Kidney (tissue), 14 donors: ENCODE results near the gene DSCAML1. TPM values are rescaled to one million over a fixed set of nuclear protein-coding genes. Genes with fewer than 3 reads are reported as not detected.

Experiments used
- DNase-seq, 5 donors: peaks; one replicate each; pipeline ENCODE4 v3.0.0-alpha.2; 2013 to 2020
- FAIRE-seq: peaks from 2 replicates; lab custom pipeline; 2012; peaks lifted over from hg19 to GRCh38; lab: Jason Lieb, UNC
- H3K27ac ChIP-seq, 2 donors: one replicate each; pipeline ENCODE4 v1.7.0; 2013; ENCODE audit warnings: low read depth in 2 of 2, low read length in 2 of 2, inconsistent platforms in 1 of 2
- H3K27me3 ChIP-seq: one replicate; pipeline ENCODE4 v1.7.1; 2013; ENCODE audit warnings: low read length, inconsistent platforms; ENCODE audit not compliant: control insufficient read depth, insufficient read depth
- H3K36me3 ChIP-seq, 3 donors: one replicate each; pipeline versions ENCODE4 v1.7.0 to v1.7.1; 2013; ENCODE audit warnings: low read length in 3 of 3, control low read depth in 1 of 3, inconsistent platforms in 1 of 3; ENCODE audit not compliant: insufficient read depth in 3 of 3, control insufficient read depth in 2 of 3
- H3K4me1 ChIP-seq, 3 donors: one replicate each; pipeline versions ENCODE4 v1.7.0 to v1.7.1; 2013; ENCODE audit warnings: low read length in 3 of 3, inconsistent platforms in 1 of 3, low read depth in 1 of 3; ENCODE audit not compliant: control insufficient read depth in 2 of 3, insufficient read depth in 2 of 3
- H3K4me3 ChIP-seq, 3 donors: one replicate each; pipeline versions ENCODE4 v1.7.0 to v1.8.1; 2013; ENCODE audit warnings: low read length in 3 of 3, control low read depth in 1 of 3, inconsistent platforms in 1 of 3
- H3K9ac ChIP-seq, 3 donors: one replicate each; pipeline versions ENCODE4 v1.7.0 to v1.7.1; 2013; ENCODE audit warnings: low read length in 3 of 3, control low read depth in 1 of 3, inconsistent platforms in 1 of 3
- H3K9me3 ChIP-seq, 3 donors: one replicate each; pipeline versions ENCODE4 v1.7.0 to v1.7.1; 2013; ENCODE audit warnings: low read length in 3 of 3, control low read depth in 1 of 3, inconsistent platforms in 1 of 3; ENCODE audit not compliant: control insufficient read depth in 2 of 3, insufficient read depth in 1 of 3
- intact Hi-C: fragments of 100-400 bp; cut with DNase I; formaldehyde crosslinking; loops from one replicate; pipeline ENCODE4 v1.11.1; 2022
- polyA plus RNA-seq: library from polyadenylated mRNA; stranded (reverse); fragments of 350-450 nt; fragmentation: Illumina TruSeq; extraction: RNeasy Lipid Tissue Mini Kit (QIAGEN cat#74804); gene quantifications from one replicate; pipeline ENCODE4 v1.2.3, GENCODE V29; 2014; ENCODE audit warnings: low read depth, low replicate concordance; ENCODE audit not compliant: insufficient read depth
- total RNA-seq: library from RNA; stranded (reverse); fragmentation: NEBNext Ultra II Directional; extraction: Animal tissue kit (Norgen Biotek cat#: 25700); gene quantifications from one replicate; pipeline ENCODE4 v1.2.1, GENCODE V29; 2021
- TF ChIP-seq, protein P1 (sequence below): IDR thresholded peaks from 3 replicates; pipeline ENCODE4 v1.5.1; 2012; ENCODE audit warnings: mild to moderate bottlenecking, moderate library complexity, borderline replicate concordance; ENCODE audit not compliant: insufficient read depth; ENCODE audit errors: extremely low read depth
- donor health status: control.
- donor health status: control.
- donor health status: control.
- donor health status: control.
- donor health status: control.
- donor health status: DM: yes; HTN: yes; CAD: no.
- donor health status: Normal renal cell carcinoma (clear cell type).

DSCAML1 gene
- total and polyA plus RNA-seq, 2 donors from 2014 or later: 0.95 to 17.3 TPM

DNA sequence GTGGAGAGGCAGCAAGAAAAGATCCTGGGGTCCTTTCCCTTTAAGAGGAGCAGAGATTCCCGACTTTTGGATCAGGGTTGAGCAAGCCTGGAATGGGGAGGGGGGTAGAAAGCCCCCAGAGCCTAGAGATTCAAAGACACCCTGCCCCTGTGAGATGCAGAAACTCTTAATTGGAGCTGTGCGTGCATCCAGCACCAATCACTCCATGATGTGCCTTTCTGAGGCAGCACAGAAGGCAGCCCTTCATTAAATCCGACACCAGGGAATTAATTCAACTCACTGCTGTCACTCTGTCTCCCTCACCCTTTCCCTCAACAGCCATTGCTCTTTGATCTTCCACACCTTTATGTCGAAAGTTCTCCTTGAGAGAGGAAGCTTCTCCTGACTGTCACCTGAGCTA lies 43.0 kb downstream of the DSCAML1 start:
- no peaks in the 10 kb centered on the region for H3K27me3 ChIP-seq
- no peak for FAIRE-seq
- H3K4me3 ChIP-seq: no peak overlapping the region
- intact Hi-C loops: no loop called here
- TF ChIP-seq, protein P1, sequence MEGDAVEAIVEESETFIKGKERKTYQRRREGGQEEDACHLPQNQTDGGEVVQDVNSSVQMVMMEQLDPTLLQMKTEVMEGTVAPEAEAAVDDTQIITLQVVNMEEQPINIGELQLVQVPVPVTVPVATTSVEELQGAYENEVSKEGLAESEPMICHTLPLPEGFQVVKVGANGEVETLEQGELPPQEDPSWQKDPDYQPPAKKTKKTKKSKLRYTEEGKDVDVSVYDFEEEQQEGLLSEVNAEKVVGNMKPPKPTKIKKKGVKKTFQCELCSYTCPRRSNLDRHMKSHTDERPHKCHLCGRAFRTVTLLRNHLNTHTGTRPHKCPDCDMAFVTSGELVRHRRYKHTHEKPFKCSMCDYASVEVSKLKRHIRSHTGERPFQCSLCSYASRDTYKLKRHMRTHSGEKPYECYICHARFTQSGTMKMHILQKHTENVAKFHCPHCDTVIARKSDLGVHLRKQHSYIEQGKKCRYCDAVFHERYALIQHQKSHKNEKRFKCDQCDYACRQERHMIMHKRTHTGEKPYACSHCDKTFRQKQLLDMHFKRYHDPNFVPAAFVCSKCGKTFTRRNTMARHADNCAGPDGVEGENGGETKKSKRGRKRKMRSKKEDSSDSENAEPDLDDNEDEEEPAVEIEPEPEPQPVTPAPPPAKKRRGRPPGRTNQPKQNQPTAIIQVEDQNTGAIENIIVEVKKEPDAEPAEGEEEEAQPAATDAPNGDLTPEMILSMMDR: no peak
- DNase-seq: no peak
- H3K9me3 ChIP-seq: no peaks in the 10 kb centered on the region
- no peaks in the 10 kb centered on the region for H3K36me3 ChIP-seq
- peaks cover 0 to 8% (median 0%) of the 10 kb centered on the region in 3 donors for H3K4me1 ChIP-seq
- H3K9ac ChIP-seq: no peak overlapping the region
- no peak overlapping the region for H3K27ac ChIP-seq

DNA sequence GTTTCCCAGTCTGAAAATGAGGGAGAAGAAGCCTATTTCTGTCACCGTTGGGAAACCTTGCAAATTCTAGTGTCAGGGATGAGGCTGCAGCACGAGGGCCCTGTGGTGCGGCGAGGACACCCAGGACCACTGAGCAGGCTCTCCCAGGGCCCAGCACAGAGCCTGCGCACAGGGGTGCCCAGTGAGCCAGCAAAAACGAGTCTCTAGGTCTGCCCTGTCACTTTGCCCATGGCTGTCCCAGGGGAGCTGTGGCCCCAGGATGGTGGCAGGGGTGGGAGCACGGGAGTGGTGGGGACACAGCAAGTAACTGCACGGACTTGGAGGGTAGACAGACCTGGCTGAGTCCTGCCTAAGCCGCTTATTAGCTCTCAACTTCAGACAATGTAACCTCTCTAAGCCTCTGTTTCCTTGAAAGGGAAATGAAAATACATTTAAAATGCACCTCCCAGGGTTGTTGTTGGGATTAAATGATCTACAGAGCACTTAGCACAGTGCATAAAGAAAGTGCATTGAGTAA lies 44.2 kb downstream of the DSCAML1 start:
- DNase-seq (no peak), FAIRE-seq (no peak)
- TF ChIP-seq, protein P1: no peak
- intact Hi-C loops: no loop called here
- no peak overlapping the region for H3K27ac ChIP-seq
- H3K9ac ChIP-seq: no peak overlapping the region
- no peak overlapping the region for H3K4me3 ChIP-seq
- H3K9me3 ChIP-seq: no peaks in the 10 kb centered on the region
- peaks cover 0 to 8% (median 0%) of the 10 kb centered on the region in 3 donors for H3K4me1 ChIP-seq
- H3K27me3 ChIP-seq: no peaks in the 10 kb centered on the region
- no peaks in the 10 kb centered on the region for H3K36me3 ChIP-seq

GRCh38 chr11:117752071-117752470 lies 44.9 kb downstream of the DSCAML1 start:
- Histone ChIP-seq H3K9me3 (no peaks in the 10 kb centered on the region), H3K27me3 (no peaks in the 10 kb centered on the region), H3K27ac (no peak overlapping the region), H3K4me1 (peaks cover 0 to 8% (median 0%) of the 10 kb centered on the region in 3 donors), H3K9ac (no peak overlapping the region), H3K36me3 (no peaks in the 10 kb centered on the region), H3K4me3 (no peak overlapping the region)
- TF ChIP-seq, protein P1: no peak
- intact Hi-C loops: no loop called here
- FAIRE-seq (no peak), DNase-seq (no peak)
